Raji (cell line): ENCODE data around the gene C9orf85.

Source experiments
- POLR2A ChIP-seq: IDR thresholded peaks from 2 replicates; pipeline ENCODE4 v1.6.1; 2011; ENCODE audit warnings: low read depth, low read length, control low read depth; ENCODE audit not compliant: insufficient read depth

C9orf85 gene

DNA sequence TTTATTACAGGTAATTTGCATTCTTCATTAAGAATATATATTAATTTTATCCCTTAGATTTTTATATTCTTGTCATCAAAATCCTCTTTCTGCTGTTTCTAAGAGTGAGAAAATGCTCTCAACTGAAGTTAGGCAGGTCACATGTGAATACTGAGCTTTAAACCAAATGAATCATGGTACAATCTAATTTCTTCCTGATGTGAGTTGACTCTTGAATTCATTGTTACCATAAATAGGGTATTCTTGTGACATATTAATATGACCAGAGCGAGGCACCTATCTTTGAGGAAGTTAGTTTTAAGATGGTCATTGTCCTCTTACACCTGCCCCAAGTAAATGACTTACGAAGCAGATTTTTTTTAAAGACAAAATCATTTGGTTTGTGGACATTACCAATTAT, 17.4 kb downstream of the C9orf85 start:
- no peak for TF ChIP-seq POLR2A

- no peak for TF ChIP-seq POLR2A
These were observed 17.8 kb downstream of the C9orf85 start for GRCh38 chr9:71929223-71929622.

DNA sequence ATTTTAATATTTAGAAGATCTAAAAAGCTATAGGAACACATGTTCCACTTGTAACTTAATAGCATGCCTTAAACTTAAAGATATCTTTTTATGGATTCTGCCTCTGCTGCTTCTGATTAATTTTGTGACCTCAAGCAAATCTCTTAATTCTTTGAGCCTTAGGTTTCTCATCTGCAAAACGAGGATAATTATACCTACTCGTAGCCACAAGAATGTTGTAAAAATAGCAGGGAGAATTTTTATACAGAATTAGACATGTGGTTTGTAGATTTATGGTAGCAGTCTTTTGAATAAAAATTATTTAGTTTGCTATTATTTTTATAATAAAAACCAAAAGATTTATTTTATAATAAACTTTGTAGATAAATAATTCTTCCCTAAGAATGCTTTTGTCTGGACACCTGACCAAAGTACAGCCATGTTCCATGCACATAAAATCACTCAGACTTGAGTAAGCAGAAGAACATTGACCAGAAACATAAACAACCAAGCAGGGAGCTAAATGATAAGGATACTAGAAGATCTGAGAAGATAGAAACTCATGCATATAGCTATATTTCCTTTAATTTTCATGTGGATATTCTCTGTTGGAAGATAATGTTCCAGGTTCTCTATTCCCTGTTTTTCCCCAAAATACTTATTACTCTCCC, 18.5 kb downstream of the C9orf85 start:
- no peak for TF ChIP-seq POLR2A

GRCh38 chr9:71931166-71931565, 19.7 kb downstream of the C9orf85 start:
- TF ChIP-seq POLR2A, result no peak

GRCh38 chr9:71936066-71936465, 24.6 kb downstream of the C9orf85 start:
- TF ChIP-seq POLR2A, result no peak

- no peak for TF ChIP-seq POLR2A
These were observed 25.7 kb downstream of the C9orf85 start for GRCh38 chr9:71937070-71937625.

DNA sequence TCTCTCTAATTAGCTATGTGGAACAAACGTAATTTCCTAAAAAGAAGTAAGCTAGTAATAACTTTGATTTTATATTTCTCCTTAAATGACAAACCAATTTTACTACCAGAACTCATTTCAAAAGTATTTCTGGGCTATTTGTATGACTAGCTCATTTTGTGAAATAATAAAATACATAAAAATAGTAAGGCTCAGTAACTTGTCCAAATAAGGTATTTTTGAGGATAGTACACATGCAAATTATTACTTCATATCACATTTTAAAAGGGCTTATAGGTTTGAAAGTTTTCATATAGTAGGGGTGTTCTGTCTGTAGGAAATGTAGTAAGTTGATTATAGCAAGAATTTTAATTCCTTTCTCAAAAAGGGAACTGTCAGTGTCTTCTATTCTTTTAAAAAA, 26.5 kb downstream of the C9orf85 start:
- TF ChIP-seq POLR2A, result no peak

DNA sequence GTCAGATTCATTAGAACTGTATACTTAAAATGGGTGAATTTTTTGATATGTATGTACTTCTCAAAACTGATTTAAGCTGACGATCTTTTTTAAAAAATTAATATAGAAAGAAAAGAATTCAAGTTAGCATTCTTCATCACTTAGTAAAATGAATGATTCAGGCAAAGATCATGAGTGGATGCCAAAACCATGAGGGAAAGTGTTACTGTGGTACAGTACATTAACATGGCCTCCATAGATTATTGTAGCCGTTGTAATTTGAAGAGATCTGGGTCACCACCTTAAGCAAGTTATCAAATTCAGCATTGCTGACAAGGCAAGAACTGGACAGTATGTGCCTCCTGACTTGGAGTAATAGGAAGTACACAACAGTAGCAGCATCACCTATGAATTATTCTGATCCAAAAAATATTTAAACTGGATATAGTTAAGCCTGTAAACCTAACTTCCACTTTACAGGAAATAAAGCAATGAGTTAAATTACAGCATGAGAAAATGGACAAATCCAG, 29.7 kb downstream of the C9orf85 start:
- no peak for TF ChIP-seq POLR2A

DNA sequence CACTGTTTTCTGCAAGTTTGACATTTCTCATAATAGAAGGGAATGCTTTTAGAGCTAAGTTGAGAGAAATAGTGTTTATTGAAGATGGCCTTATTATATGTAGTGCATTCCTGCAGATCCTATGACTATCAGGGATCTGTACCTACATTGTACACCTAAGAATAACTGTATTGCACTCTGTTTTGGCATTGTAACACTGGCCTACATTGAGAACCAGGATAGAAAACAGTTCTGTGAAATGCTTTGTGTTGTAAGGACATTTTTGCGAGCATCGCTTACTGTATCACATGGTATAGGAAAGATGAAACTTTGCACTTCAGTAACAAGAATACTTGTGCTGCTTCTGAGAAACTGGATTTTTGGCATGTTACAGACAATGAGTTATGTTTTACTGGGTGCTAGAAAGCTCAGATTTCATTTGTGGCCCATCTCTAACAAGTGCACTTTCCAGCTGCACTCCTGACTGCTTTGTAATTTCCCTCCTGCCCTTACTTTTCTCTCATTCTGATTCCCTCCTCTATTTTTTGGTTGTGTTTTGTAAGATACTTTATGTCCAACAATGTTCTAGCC, 30.6 kb downstream of the C9orf85 start:
- TF ChIP-seq POLR2A, result no peak

DNA sequence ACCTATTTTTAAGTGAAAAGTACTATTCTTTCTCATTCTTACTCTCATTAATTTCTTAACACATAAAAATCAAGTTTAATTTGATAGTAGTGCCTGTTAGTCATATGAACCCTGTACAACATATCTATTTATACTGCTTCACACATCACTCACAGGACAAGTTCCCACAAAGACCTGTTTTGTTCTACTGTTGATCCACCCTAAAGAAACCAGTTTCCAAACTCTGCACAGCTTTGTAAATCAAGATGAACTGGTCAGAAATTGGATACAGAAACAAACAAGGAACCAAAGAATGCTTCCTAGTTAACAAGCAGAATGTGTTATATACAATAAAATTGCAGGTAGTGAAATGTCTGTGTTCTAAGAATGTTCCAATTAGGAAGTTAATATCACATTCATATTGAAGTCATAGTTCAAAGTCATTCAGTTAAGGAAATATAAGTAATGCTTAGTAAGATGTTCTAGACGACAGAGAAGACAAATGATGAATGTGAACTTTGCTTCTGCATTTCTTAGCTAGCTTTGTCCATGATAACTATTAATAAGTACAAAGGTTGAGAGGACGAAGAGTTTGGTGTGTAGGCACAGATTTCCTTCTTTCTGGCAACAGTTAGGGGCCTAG, 33.4 kb downstream of the C9orf85 start:
- no peak for TF ChIP-seq POLR2A

GRCh38 chr9:71955300-71955915, 44.0 kb downstream of the C9orf85 start:
- no peak for TF ChIP-seq POLR2A

DNA sequence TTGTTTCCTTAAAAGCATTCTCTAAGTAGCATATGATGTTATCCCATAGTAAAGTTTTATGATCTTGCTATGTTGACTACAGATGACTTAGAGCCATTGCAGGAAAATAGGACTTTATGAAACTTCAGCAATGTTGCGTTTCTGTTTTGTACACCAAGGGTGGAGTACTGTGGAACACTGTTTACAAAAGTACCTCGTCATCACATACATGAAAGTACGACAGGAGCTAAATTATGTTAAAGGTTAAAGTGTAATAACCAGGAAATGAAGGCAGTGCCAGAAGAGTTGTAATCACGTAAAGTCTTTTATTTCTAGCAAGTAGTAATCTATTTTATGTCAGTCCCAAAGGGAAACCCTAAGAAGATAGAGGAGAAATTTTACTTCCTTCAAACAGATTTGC, 50.9 kb downstream of the C9orf85 start:
- no peak for TF ChIP-seq POLR2A

- no peak for TF ChIP-seq POLR2A
These were observed 54.0 kb downstream of the C9orf85 start for GRCh38 chr9:71965403-71965802.

GRCh38 chr9:71966601-71967000, 55.2 kb downstream of the C9orf85 start:
- no peak for TF ChIP-seq POLR2A

- no peak for TF ChIP-seq POLR2A
These were observed 57.2 kb downstream of the C9orf85 start for GRCh38 chr9:71968541-71969090.
